Measurements from ENCODE around the gene LYZL6.

- TF ChIP-seq EP300 (IDR thresholded peaks at IDR 0.05; ENCODE audit: borderline replicate concordance in 1 of 2, control insufficient read depth in 1 of 2, low read depth in 2 of 2, low read length in 2 of 2) = no peak
- no peak for TF ChIP-seq TCF3 (IDR thresholded peaks at IDR 0.05; ENCODE audit: borderline replicate concordance, insufficient read depth, low read depth, low read length)
- TF ChIP-seq, protein P1, sequence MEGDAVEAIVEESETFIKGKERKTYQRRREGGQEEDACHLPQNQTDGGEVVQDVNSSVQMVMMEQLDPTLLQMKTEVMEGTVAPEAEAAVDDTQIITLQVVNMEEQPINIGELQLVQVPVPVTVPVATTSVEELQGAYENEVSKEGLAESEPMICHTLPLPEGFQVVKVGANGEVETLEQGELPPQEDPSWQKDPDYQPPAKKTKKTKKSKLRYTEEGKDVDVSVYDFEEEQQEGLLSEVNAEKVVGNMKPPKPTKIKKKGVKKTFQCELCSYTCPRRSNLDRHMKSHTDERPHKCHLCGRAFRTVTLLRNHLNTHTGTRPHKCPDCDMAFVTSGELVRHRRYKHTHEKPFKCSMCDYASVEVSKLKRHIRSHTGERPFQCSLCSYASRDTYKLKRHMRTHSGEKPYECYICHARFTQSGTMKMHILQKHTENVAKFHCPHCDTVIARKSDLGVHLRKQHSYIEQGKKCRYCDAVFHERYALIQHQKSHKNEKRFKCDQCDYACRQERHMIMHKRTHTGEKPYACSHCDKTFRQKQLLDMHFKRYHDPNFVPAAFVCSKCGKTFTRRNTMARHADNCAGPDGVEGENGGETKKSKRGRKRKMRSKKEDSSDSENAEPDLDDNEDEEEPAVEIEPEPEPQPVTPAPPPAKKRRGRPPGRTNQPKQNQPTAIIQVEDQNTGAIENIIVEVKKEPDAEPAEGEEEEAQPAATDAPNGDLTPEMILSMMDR (IDR thresholded peaks at IDR 0.05 in 2 of 3, conservative IDR thresholded peaks at IDR 0.05 in 1 of 3; ENCODE audit: control insufficient read depth in 2 of 3, extremely low read depth in 1 of 3, insufficient read depth in 1 of 3, low read depth in 3 of 3, low read length in 3 of 3) = no peak
- TF ChIP-seq, protein P2, sequence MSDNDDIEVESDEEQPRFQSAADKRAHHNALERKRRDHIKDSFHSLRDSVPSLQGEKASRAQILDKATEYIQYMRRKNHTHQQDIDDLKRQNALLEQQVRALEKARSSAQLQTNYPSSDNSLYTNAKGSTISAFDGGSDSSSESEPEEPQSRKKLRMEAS (IDR thresholded peaks at IDR 0.05; ENCODE audit: low read depth, low read length) = no peak
- TF ChIP-seq, protein P3, sequence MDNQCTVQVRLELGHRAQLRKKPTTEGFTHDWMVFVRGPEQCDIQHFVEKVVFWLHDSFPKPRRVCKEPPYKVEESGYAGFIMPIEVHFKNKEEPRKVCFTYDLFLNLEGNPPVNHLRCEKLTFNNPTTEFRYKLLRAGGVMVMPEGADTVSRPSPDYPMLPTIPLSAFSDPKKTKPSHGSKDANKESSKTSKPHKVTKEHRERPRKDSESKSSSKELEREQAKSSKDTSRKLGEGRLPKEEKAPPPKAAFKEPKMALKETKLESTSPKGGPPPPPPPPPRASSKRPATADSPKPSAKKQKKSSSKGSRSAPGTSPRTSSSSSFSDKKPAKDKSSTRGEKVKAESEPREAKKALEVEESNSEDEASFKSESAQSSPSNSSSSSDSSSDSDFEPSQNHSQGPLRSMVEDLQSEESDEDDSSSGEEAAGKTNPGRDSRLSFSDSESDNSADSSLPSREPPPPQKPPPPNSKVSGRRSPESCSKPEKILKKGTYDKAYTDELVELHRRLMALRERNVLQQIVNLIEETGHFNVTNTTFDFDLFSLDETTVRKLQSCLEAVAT (IDR thresholded peaks at IDR 0.05) = no peak
- no peak for TF ChIP-seq SKIL (IDR thresholded peaks at IDR 0.05; ENCODE audit: low read depth, poor library complexity, severe bottlenecking)
- no peak for TF ChIP-seq ZNF274 (IDR thresholded peaks at IDR 0.05; ENCODE audit: insufficient read depth, insufficient read length)
Observed at GRCh38 chr17:35891269-35891668, 52.2 kb downstream of the LYZL6 start.
